HepG2 (cell line): ENCODE data around the gene SLC6A16. TPM values are rescaled to one million over a fixed set of nuclear protein-coding genes. Genes with fewer than 3 reads are reported as not detected.

Experiments used
- ATAC-seq: fragments of 200-7000 bp; cut with Tn5 transposase; 3 replicates; pipeline ENCODE4 v1.9.1; 2020; ENCODE audit warnings: mild to moderate bottlenecking, moderate library complexity
- BruUV-seq: library from RNA; stranded (reverse); fragments of 400-500 nt; replicated peaks from 2 replicates; lab custom pipeline; 2021; lab: Mats Ljungman, UMichigan
- CTCF ChIA-PET: fragments of 300-600 bp; formaldehyde crosslinking; extraction: SDS; loops from one replicate; lab custom pipeline; 2021; ENCODE audit warnings: low total read pairs, inconsistent platforms, low intra/inter-chr PET ratio; lab: Yijun Ruan, JAX
- POLR2A ChIA-PET: fragments of 350-600 bp; sonication (Branson Sonifier 250); formaldehyde crosslinking; loops from one replicate; lab custom pipeline; 2020; ENCODE audit warnings: antibody characterized with exemption, inconsistent platforms; lab: Yijun Ruan, JAX
- DNase-seq: peaks from one replicate; pipeline ENCODE4 v3.0.0-alpha.2; 2015; ENCODE audit warnings: low spot score
- FAIRE-seq: peaks from 3 replicates; lab custom pipeline; 2011; peaks lifted over from hg19 to GRCh38; lab: Jason Lieb, UNC
- H2AFZ ChIP-seq: one replicate; pipeline ENCODE4 v1.6.1; 2011; ENCODE audit warnings: low read length, inconsistent platforms
- H3K27ac ChIP-seq: fragments of 300-600 bp; 3 replicates; pipeline ENCODE4 v1.8.0; 2011; ENCODE audit warnings: mixed run types, mild to moderate bottlenecking, mixed read lengths, low read length, inconsistent platforms; ENCODE audit not compliant: insufficient read depth; ENCODE audit errors: extremely low read length
- H3K27me3 ChIP-seq, 2 experiments: fragments of 200-600 bp in 1 of 2; 2 replicates in 1 of 2; 3 replicates in 1 of 2; pipeline versions ENCODE4 v1.6.0 to v1.8.0; 2011; ENCODE audit warnings: low read length in 2 of 2, mild to moderate bottlenecking in 2 of 2, moderate library complexity in 2 of 2, inconsistent platforms in 1 of 2; ENCODE audit not compliant: insufficient read depth in 2 of 2, control insufficient read depth in 1 of 2
- H3K36me3 ChIP-seq, 2 experiments: fragments of 200-600 bp in 1 of 2; replicated peaks in 1 of 2; 2 replicates in 1 of 2; 3 replicates in 1 of 2; pipeline versions ENCODE4 v1.5.1 to v1.8.0; 2011; ENCODE audit warnings: low read length in 2 of 2, inconsistent platforms in 1 of 2; ENCODE audit not compliant: insufficient read depth in 2 of 2, control insufficient read depth in 1 of 2
- H3K4me1 ChIP-seq: 2 replicates; pipeline ENCODE4 v1.5.1; 2012; ENCODE audit warnings: low read length, inconsistent platforms; ENCODE audit not compliant: insufficient read depth
- H3K4me2 ChIP-seq: 2 replicates; pipeline ENCODE4 v1.6.0; 2011; ENCODE audit warnings: low read depth, low read length, inconsistent platforms
- H3K4me3 ChIP-seq, 3 experiments: fragments of 200-600 bp in 1 of 3; sonication (generic), shearing (Covaris generic) in 1 of 3; replicated peaks in 1 of 3; 2 replicates each; pipeline ENCODE4 v1.5.1; 2011 to 2016; ENCODE audit warnings: low read length in 3 of 3, inconsistent platforms in 2 of 3, low read depth in 2 of 3, mild to moderate bottlenecking in 2 of 3, control low read depth in 1 of 3, mixed read lengths in 1 of 3; ENCODE audit not compliant: insufficient read depth in 1 of 3
- H3K79me2 ChIP-seq: one replicate; pipeline ENCODE4 v1.6.1; 2011; ENCODE audit warnings: low read length, inconsistent platforms; ENCODE audit not compliant: insufficient read depth
- H3K9ac ChIP-seq: 2 replicates; pipeline ENCODE4 v1.6.0; 2011; ENCODE audit warnings: mild to moderate bottlenecking, low read depth, low read length, inconsistent platforms; ENCODE audit not compliant: insufficient read depth
- H3K9me3 ChIP-seq: 2 replicates; pipeline ENCODE4 v1.5.1; 2012; ENCODE audit warnings: mild to moderate bottlenecking, low read length
- H4K20me1 ChIP-seq: 2 replicates; pipeline ENCODE4 v1.6.0; 2011; ENCODE audit warnings: inconsistent platforms, mild to moderate bottlenecking, low read length, moderate library complexity; ENCODE audit not compliant: insufficient read depth
- EED ChIP-seq: sonication (generic); formaldehyde crosslinking; IDR thresholded peaks from 2 replicates; pipeline ENCODE4 v1.5.0; 2020; ENCODE audit warnings: mild to moderate bottlenecking, missing genetic modification reagents
- PLRG1 ChIP-seq: fragments of 450-650 bp; conservative IDR thresholded peaks from 2 replicates; pipeline ENCODE4 v1.6.1; 2016
- RFXAP ChIP-seq: sonication (generic); formaldehyde crosslinking; IDR thresholded peaks from 2 replicates; pipeline ENCODE4 v1.4.0; 2020; ENCODE audit warnings: missing genetic modification reagents, borderline replicate concordance
- SAFB2 ChIP-seq: sonication (generic); formaldehyde crosslinking; IDR thresholded peaks from 2 replicates; pipeline ENCODE4 v1.5.1; 2020; ENCODE audit warnings: missing genetic modification reagents, low read depth, mild to moderate bottlenecking, borderline replicate concordance
- SPEN ChIP-seq: sonication (generic); formaldehyde crosslinking; IDR thresholded peaks from 2 replicates; pipeline ENCODE4 v1.5.1; 2020; ENCODE audit warnings: low read depth, mild to moderate bottlenecking, missing genetic modification reagents
- SRSF9 ChIP-seq: fragments of 200-400 bp; formaldehyde crosslinking; IDR thresholded peaks from 2 replicates; pipeline ENCODE4 v1.6.1; 2018; ENCODE audit warnings: borderline replicate concordance, mild to moderate bottlenecking, low read depth, low read length; ENCODE audit not compliant: insufficient read depth, poor library complexity, severe bottlenecking
- TRIM24 ChIP-seq: sonication (generic); formaldehyde crosslinking; IDR thresholded peaks from 2 replicates; pipeline ENCODE4 v1.8.0; 2022; ENCODE audit warnings: mild to moderate bottlenecking, missing genetic modification reagents
- ZBTB8A ChIP-seq: sonication (generic); formaldehyde crosslinking; IDR thresholded peaks from 2 replicates; pipeline ENCODE4 v1.4.0; 2020; ENCODE audit warnings: mild to moderate bottlenecking, low read depth, missing genetic modification reagents, borderline replicate concordance
- ZMYM2 ChIP-seq: sonication (generic); formaldehyde crosslinking; IDR thresholded peaks from 2 replicates; pipeline ENCODE4 v1.8.0; 2022; ENCODE audit warnings: mild to moderate bottlenecking, missing genetic modification reagents
- ZNF30 ChIP-seq: sonication (generic); formaldehyde crosslinking; IDR thresholded peaks from 2 replicates; pipeline ENCODE4 v1.5.0; 2020; ENCODE audit warnings: mild to moderate bottlenecking, missing genetic modification reagents
- ZNF431 ChIP-seq: sonication (generic); formaldehyde crosslinking; IDR thresholded peaks from 2 replicates; pipeline ENCODE4 v1.9.0; 2022; ENCODE audit warnings: missing genetic modification reagents, low read depth, mild to moderate bottlenecking, borderline replicate concordance
- WGBS: methylation state at CpG from one replicate; pipeline ENCODE4 v1.1.6; 2017; ENCODE audit warnings: low lambda C conversion rate; 5-methylcytosine and 5-hydroxymethylcytosine counted together
- in situ Hi-C: cut with HindIII; loops from 2 replicates; pipeline ENCODE4 v1.10.0; 2017; ENCODE audit warnings: low pct_unique_long_range_greater_than_20kb; ENCODE audit not compliant: extremely low pct_ligation_motif_present
- intact Hi-C: fragments of 100-400 bp; cut with micrococcal nuclease; formaldehyde crosslinking; loops from one replicate; pipeline ENCODE4 v1.10.0; 2022; ENCODE audit not compliant: unreplicated experiment
- polyA plus RNA-seq, 8 experiments: library from polyadenylated mRNA; depleted of rRNA in 3 of 8; stranded (reverse) in 7 of 8; unstranded in 1 of 8; fragments of >200 nt; fragmentation: Illumina TruSeq in 4 of 8; extraction: Trizol in 4 of 8; gene quantifications; 2 replicates each; pipeline versions ENCODE4 v1.2.1 to v1.2.3, GENCODE V29; 2011 to 2016; ENCODE audit warnings: low read depth in 4 of 8, missing spikeins in 1 of 8, mixed read lengths in 1 of 8; ENCODE audit not compliant: insufficient read depth in 1 of 8
- total RNA-seq, 5 experiments: library from RNA; depleted of rRNA; stranded (reverse); fragments of >200 nt; fragmentation: Illumina TruSeq; extraction: Trizol; gene quantifications; 2 replicates each; pipeline ENCODE4 v1.2.3, GENCODE V29; 2016; ENCODE audit warnings: low read depth in 1 of 5
- TF ChIP-seq, protein P1 (sequence below): sonication (generic); formaldehyde crosslinking; IDR thresholded peaks from 2 replicates; pipeline ENCODE4 v1.5.0; 2020; ENCODE audit warnings: missing genetic modification reagents
- TF ChIP-seq, protein P2 (sequence below): sonication (generic); formaldehyde crosslinking; IDR thresholded peaks from 2 replicates; pipeline ENCODE4 v1.8.0; 2022; ENCODE audit warnings: mild to moderate bottlenecking, missing genetic modification reagents; ENCODE audit not compliant: insufficient replicate concordance
- TF ChIP-seq, protein P3 (sequence below): IDR thresholded peaks from 2 replicates; pipeline ENCODE4 v1.6.1; 2016; ENCODE audit warnings: mild to moderate bottlenecking
- TF ChIP-seq, protein P4 (sequence below): fragments of 450-650 bp; IDR thresholded peaks from 2 replicates; pipeline ENCODE4 v1.6.1; 2017; ENCODE audit warnings: mild to moderate bottlenecking

SLC6A16 gene
- total and polyA plus RNA-seq, 2 of the 13 experiments (the other 11 are each of a cell fraction or from before 2014, with no cell fraction given) = 0.07 to 0.18 TPM

DNA sequence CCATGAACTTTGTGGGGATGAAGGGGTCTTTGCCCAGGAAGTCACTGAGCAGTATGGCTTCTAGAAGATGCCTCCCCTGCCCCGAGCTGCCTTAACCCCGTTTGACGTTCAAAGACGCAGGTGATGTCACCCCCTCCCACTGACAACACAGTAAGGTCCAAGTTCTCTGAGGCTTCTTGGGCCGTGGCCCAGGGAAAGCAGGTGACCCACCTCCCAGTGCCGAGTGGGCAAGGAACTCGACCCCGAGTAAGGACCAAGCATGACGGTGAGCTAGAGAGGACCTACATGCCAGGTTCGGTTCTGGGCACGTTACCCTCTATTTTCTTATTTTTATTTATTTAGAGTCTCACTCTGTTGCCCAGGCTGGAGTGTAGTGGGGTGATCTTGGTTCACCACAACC is 81.3 kb downstream of the SLC6A16 start:
- no TSS peak for BruUV-seq
- Histone ChIP-seq H3K4me1 (no peaks in the 10 kb centered on the region), H3K4me3 (no peak overlapping the region), H3K36me3 (no peaks in the 10 kb centered on the region), H3K27ac (no peak overlapping the region), H4K20me1 (no peaks in the 10 kb centered on the region), H3K79me2 (no peaks in the 10 kb centered on the region), H3K27me3 (peaks cover 0 to 3% of the 10 kb centered on the region in 2 experiments; a peak in 2 of 5 replicates), H3K9ac (no peak overlapping the region), H2AFZ (no peak overlapping the region), H3K4me2 (no peak overlapping the region), H3K9me3 (no peaks in the 10 kb centered on the region)
- FAIRE-seq = no peak
- WGBS = 34% methylated on average over 10 of the region's 11 CpGs
- no peak for ATAC-seq
- CTCF ChIA-PET = no interaction called here
- in situ Hi-C loops = no loop called here
- POLR2A ChIA-PET = no interaction called here
- TF ChIP-seq RFXAP (CRISPR knock-in tag) = no peak
- no peak for TF ChIP-seq ZNF30
- no peak for TF ChIP-seq SPEN (CRISPR knock-in tag)
- no peak for TF ChIP-seq ZBTB8A (CRISPR knock-in tag)
- no peak for TF ChIP-seq ZNF431 (CRISPR knock-in tag)
- TF ChIP-seq EED (CRISPR knock-in tag) = no peak
- TF ChIP-seq SAFB2 = no peak
- TF ChIP-seq, protein P1, sequence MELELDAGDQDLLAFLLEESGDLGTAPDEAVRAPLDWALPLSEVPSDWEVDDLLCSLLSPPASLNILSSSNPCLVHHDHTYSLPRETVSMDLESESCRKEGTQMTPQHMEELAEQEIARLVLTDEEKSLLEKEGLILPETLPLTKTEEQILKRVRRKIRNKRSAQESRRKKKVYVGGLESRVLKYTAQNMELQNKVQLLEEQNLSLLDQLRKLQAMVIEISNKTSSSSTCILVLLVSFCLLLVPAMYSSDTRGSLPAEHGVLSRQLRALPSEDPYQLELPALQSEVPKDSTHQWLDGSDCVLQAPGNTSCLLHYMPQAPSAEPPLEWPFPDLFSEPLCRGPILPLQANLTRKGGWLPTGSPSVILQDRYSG (CRISPR knock-in tag) = no peak
- TF ChIP-seq, protein P2, sequence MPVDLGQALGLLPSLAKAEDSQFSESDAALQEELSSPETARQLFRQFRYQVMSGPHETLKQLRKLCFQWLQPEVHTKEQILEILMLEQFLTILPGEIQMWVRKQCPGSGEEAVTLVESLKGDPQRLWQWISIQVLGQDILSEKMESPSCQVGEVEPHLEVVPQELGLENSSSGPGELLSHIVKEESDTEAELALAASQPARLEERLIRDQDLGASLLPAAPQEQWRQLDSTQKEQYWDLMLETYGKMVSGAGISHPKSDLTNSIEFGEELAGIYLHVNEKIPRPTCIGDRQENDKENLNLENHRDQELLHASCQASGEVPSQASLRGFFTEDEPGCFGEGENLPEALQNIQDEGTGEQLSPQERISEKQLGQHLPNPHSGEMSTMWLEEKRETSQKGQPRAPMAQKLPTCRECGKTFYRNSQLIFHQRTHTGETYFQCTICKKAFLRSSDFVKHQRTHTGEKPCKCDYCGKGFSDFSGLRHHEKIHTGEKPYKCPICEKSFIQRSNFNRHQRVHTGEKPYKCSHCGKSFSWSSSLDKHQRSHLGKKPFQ (CRISPR knock-in tag) = no peak
- TF ChIP-seq TRIM24 (CRISPR knock-in tag) = no peak
- TF ChIP-seq PLRG1 = no peak
- no peak for TF ChIP-seq SRSF9
- no peak for TF ChIP-seq ZMYM2 (CRISPR knock-in tag)
- TF ChIP-seq, protein P3, sequence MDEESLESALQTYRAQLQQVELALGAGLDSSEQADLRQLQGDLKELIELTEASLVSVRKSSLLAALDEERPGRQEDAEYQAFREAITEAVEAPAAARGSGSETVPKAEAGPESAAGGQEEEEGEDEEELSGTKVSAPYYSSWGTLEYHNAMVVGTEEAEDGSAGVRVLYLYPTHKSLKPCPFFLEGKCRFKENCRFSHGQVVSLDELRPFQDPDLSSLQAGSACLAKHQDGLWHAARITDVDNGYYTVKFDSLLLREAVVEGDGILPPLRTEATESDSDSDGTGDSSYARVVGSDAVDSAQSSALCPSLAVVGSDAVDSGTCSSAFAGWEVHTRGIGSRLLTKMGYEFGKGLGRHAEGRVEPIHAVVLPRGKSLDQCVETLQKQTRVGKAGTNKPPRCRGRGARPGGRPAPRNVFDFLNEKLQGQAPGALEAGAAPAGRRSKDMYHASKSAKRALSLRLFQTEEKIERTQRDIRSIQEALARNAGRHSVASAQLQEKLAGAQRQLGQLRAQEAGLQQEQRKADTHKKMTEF = no peak
- TF ChIP-seq, protein P4, sequence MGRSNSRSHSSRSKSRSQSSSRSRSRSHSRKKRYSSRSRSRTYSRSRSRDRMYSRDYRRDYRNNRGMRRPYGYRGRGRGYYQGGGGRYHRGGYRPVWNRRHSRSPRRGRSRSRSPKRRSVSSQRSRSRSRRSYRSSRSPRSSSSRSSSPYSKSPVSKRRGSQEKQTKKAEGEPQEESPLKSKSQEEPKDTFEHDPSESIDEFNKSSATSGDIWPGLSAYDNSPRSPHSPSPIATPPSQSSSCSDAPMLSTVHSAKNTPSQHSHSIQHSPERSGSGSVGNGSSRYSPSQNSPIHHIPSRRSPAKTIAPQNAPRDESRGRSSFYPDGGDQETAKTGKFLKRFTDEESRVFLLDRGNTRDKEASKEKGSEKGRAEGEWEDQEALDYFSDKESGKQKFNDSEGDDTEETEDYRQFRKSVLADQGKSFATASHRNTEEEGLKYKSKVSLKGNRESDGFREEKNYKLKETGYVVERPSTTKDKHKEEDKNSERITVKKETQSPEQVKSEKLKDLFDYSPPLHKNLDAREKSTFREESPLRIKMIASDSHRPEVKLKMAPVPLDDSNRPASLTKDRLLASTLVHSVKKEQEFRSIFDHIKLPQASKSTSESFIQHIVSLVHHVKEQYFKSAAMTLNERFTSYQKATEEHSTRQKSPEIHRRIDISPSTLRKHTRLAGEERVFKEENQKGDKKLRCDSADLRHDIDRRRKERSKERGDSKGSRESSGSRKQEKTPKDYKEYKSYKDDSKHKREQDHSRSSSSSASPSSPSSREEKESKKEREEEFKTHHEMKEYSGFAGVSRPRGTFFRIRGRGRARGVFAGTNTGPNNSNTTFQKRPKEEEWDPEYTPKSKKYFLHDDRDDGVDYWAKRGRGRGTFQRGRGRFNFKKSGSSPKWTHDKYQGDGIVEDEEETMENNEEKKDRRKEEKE = no peak
- DNase-seq = no peak
- intact Hi-C loops = no loop called here
